ENCODE results near the gene SLC17A9.

DNA sequence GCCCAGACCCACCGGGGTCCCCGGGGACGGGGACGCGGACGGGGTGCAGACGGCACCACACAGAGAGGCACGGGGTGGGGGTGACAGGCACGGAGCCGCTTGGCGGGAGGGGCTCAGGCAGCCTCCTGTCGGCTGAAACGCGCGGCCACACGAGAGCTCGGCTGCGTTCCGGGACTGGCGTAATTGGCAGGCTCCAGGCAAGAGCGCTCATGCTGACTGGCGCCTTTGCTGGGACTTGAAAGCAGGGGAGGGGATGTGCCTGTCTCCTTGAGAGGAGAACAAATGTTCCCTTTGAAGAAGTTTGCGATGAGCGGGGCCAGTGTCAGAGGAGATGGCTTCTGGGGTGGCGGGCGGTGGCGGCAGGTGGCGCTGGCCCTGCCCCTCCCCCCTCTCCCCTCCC lies 28.5 kb downstream of the SLC17A9 start:
- TF ChIP-seq GATA3 (IDR thresholded peaks at IDR 0.05; ENCODE audit: low read depth, low read length) (no peak), GATA2 (IDR thresholded peaks at IDR 0.05; ENCODE audit: low read depth, low read length) (no peak)

Data from SH-SY5Y (cell line).